Stimulated activated CD4-positive, alpha-beta T cell treated with anti-CD3 and anti-CD28 coated beads, Interleukin-15, amount 100 ng/mL, for 24 hours (primary cell): ENCODE measurements around the gene RTP4.
"Not testable (repeated sequence)": the region's sequence is repeated elsewhere in the genome, so short reads cannot be mapped to it uniquely, and the experiment has no call there.

Experiments used
- DNase-seq: peaks from one replicate; pipeline ENCODE4 v3.0.0-alpha.2; 2020

RTP4 gene

DNA sequence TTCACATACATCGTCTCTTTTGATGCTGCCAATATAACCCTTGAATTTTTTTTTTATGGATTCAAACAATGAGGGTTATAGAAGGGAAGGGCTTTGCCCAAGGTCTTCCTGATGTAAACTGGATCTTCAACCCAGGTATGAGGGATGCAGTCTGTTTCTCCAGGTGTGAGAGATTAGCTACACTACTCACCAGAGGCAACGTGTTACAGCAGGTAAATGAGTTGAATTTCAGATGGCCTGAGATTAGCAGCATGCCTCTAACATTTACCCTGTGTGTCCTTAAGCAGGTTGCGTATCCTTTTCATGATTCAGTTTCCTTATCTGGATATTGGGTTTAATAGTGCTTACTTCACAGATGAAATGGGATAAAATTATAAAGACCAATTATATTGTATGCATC lies 1.9 kb downstream of the RTP4 start:
- DNase-seq = no peak

GRCh38 chr3:187375581-187375980 lies 7.4 kb downstream of the RTP4 start:
- no peak for DNase-seq

DNA sequence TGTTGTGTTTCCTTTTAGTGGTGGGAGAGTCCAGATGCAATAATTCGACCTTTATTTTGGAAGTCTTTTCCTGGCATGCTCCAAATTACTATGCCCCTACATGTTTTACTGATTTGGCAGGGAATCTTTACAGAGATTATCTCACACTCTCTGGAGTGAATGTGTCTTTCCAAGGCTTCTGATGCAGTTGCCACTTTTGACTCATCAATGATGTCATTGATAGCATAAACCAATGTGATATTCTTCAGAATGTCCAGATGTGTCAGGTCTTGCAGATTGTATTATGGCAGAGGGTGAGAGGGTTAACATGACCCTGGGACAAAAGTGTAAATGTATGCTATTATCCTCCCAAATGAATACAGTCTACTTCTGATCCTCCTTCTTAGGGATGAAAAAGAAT lies 9.7 kb downstream of the RTP4 start:
- DNase-seq = no peak

DNA sequence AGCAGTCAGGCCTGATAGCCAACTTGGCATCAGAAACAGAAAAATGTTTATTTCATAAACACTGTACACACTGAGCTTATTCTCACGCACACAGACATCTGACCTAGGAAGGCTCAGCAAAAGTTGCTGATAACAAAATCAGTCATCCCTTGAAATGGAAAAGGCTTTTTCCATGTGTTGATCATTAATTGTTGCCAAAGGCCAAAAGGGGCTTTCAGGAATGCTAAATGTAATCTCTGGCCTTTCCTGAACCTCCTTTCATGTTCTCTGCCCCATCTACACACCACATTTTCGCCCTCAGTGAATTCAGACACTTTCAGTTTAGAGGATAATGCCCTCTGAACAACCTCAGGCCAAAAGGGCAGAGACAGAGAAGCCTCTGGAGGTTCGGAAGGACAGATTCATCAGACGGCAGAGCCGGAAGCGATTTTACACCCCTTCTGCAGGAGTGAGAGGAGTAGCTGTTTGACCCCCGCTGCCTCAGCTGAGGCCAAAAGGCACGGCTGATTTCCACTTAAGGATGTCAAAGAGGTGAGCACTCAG lies 14.5 kb downstream of the RTP4 start:
- DNase-seq = no peak

DNA sequence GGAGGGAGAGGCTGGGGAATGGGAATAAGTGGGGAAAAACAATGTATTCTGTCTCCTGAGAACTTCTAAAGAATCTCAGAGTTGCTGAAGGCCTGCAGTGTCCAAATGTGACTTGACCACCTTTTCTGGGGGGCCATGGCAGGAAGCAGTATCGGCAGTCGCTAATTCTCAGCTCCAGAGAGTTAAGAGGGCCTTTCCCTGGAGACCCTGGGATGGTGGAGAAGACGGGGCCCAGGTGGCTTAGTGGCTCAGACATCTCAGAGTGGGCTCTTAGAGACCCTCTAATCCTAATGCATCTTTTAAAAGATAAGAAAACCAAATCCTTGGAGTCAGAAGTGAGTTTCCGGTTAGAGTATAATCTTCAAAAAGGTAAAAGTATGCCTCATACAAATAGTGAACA lies 15.1 kb downstream of the RTP4 start:
- DNase-seq = no peak

- DNase-seq = no peak
Measured at GRCh38 chr3:187385296-187385695, 17.1 kb downstream of the RTP4 start.

DNA sequence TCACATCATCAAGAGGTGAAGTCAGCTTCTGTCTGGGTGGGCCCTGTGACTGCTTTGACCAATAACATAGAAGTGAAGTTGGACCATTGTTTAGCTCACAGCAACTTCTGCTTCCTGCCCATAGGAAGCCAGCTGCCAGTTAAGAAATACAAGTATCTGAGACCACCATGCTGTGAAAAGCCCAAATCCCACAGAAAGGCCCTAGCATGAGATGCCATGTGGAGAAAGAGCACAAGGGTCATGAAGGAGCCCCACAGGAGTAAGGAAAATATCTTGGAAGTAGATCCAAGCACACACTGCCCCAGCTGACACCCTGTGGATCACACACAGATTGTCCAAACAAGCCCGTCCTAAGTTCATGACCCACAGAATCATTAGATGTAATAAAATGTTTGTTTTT lies 28.5 kb downstream of the RTP4 start:
- no peak for DNase-seq

- no peak for DNase-seq
Measured at GRCh38 chr3:187398955-187399354, 30.8 kb downstream of the RTP4 start.

GRCh38 chr3:187400756-187401155 lies 32.6 kb downstream of the RTP4 start:
- no peak for DNase-seq

DNA sequence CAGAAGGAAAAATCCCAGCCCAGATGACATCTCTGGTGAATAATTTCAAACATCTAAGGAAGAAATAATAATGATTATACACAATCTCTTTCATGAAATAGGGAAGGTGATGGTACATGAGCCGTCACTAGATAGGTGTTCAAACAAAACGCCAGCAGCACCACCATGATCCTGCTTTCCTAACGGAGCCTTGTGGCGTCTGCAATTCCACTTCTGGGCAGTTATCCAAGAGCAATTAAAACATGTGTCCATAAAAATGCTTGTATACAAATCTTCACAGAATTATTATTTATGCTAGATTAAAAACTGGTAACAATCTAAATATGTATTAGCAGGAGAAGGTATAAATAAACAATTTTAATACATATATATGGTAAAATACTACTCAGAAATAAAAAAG lies 33.7 kb downstream of the RTP4 start:
- no peak for DNase-seq

GRCh38 chr3:187403768-187404288 lies 35.6 kb downstream of the RTP4 start:
- no peak for DNase-seq

GRCh38 chr3:187406927-187407326 lies 38.7 kb downstream of the RTP4 start:
- no peak for DNase-seq

DNA sequence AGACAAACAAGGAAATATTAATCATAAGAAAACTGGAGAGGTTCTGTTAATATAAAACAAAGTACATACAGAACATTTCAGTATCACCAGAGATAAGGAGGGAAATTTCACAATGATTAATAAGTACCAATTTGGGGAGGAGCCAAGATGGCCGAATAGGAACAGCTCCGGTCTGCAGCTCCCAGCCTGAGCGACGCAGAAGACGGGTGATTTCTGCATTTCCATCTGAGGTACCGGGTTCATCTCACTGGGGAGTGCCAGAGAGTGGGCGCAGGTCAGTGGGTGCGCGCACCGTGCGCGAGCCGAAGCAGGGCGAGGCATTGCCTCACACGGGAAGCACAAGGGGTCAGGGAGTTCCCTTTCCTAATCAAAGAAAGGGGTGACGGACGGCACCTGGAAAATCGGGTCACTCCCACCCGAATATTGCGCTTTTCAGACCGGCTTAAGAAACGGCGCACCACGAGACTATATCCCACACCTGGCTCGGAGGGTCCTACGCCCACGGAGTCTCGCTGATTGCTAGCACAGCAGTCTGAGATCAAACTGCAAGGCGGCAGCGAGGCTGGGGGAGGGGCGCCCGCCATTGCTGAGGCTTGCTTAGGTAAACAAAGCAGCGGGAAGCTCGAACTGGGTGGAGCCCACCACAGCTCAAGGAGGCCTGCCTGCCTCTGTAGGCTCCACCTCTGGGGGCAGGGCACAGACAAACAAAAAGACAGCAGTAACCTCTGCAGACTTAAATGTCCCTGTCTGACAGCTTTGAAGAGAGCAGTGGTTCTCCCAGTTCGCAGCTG lies 44.0 kb downstream of the RTP4 start:
- not testable (repeated sequence) for DNase-seq
